GM12878 (cell line): Measurements from ENCODE around the gene CNNM4. TPM values are rescaled to one million over a fixed set of nuclear protein-coding genes. Genes with fewer than 3 reads are reported as not detected.
A peak's percentile ranks its signal among the peaks of the same experiment; 100 is the strongest.

Source experiments
- ELK1 ChIP-seq: IDR thresholded peaks from 2 replicates; pipeline ENCODE4 v1.6.1; 2012; ENCODE audit warnings: low read depth, low read length, improper control_type of control experiment
- ETV6 ChIP-seq, 2 experiments: fragments of 450-650 bp in 1 of 2; IDR thresholded peaks in 1 of 2; conservative IDR thresholded peaks in 1 of 2; 2 replicates each; pipeline ENCODE4 v1.6.1; 2014; ENCODE audit warnings: antibody characterized with exemption in 1 of 2, borderline replicate concordance in 1 of 2, low read depth in 1 of 2, mild to moderate bottlenecking in 1 of 2, moderate library complexity in 1 of 2
- FOXM1 ChIP-seq: IDR thresholded peaks from 2 replicates; pipeline ENCODE4 v1.6.1; 2012; ENCODE audit warnings: low read depth, mild to moderate bottlenecking, inconsistent platforms, low read length, moderate library complexity
- GABPA ChIP-seq: IDR thresholded peaks from 2 replicates; pipeline ENCODE4 v1.6.1; 2014; ENCODE audit warnings: antibody characterized with exemption, low read depth, mild to moderate bottlenecking, inconsistent platforms
- HSF1 ChIP-seq: fragments of 150-350 bp; IDR thresholded peaks from 2 replicates; pipeline ENCODE4 v1.6.1; 2014; ENCODE audit warnings: mild to moderate bottlenecking, low read depth, low read length
- MTA2 ChIP-seq: fragments of 450-650 bp; IDR thresholded peaks from 2 replicates; pipeline ENCODE4 v1.6.1; 2016; ENCODE audit warnings: low read depth, mild to moderate bottlenecking, moderate library complexity
- MTA3 ChIP-seq: IDR thresholded peaks from 2 replicates; pipeline ENCODE4 v1.6.1; 2012; ENCODE audit warnings: low read length, inconsistent platforms, borderline replicate concordance
- MYC ChIP-seq: IDR thresholded peaks from 2 replicates; pipeline ENCODE4 v1.6.1; 2011; ENCODE audit warnings: mild to moderate bottlenecking, low read length, moderate library complexity, inconsistent platforms; ENCODE audit not compliant: insufficient read depth, insufficient replicate concordance, insufficient read length, severe bottlenecking
- NBN ChIP-seq: fragments of 450-650 bp; IDR thresholded peaks from 2 replicates; pipeline ENCODE4 v1.6.1; 2016
- NR2C1 ChIP-seq: fragments of 450-650 bp; IDR thresholded peaks from 2 replicates; pipeline ENCODE4 v1.6.1; 2017; ENCODE audit warnings: antibody characterized with exemption, mild to moderate bottlenecking, moderate library complexity
- PML ChIP-seq: IDR thresholded peaks from 2 replicates; pipeline ENCODE4 v1.6.1; 2012; ENCODE audit warnings: low read length, inconsistent platforms
- RB1 ChIP-seq: fragments of 450-650 bp; formaldehyde crosslinking; IDR thresholded peaks from 2 replicates; pipeline ENCODE4 v1.6.1; 2017; ENCODE audit warnings: mild to moderate bottlenecking, borderline replicate concordance
- SMAD1 ChIP-seq: fragments of 450-650 bp; IDR thresholded peaks from 2 replicates; pipeline ENCODE4 v1.6.1; 2018; ENCODE audit warnings: mild to moderate bottlenecking, low read depth; ENCODE audit not compliant: partially characterized antibody
- SMAD5 ChIP-seq: IDR thresholded peaks from 2 replicates; pipeline ENCODE4 v1.6.1; 2016; ENCODE audit warnings: antibody characterized with exemption, low read depth
- SMC3 ChIP-seq: IDR thresholded peaks from 2 replicates; pipeline ENCODE4 v1.6.1; 2011; ENCODE audit warnings: low read length, improper control_type of control experiment, borderline replicate concordance
- SREBF1 ChIP-seq: IDR thresholded peaks from 2 replicates; pipeline ENCODE4 v1.6.1; 2012; ENCODE audit warnings: mild to moderate bottlenecking, low read length
- SREBF2 ChIP-seq: IDR thresholded peaks from 2 replicates; pipeline ENCODE4 v1.6.1; 2012; ENCODE audit warnings: mild to moderate bottlenecking, low read length
- TBL1XR1 ChIP-seq: IDR thresholded peaks from 2 replicates; pipeline ENCODE4 v1.6.1; 2012; ENCODE audit warnings: low read depth, low read length, improper control_type of control experiment
- TCF7 ChIP-seq: IDR thresholded peaks from 2 replicates; pipeline ENCODE4 v1.6.1; 2014; ENCODE audit warnings: antibody characterized with exemption, borderline replicate concordance
- ZBTB40 ChIP-seq: fragments of 450-650 bp; IDR thresholded peaks from 2 replicates; pipeline ENCODE4 v1.6.1; 2016; ENCODE audit warnings: mild to moderate bottlenecking, moderate library complexity, borderline replicate concordance
- ZNF217 ChIP-seq: fragments of 450-650 bp; IDR thresholded peaks from 2 replicates; pipeline ENCODE4 v1.6.1; 2017; ENCODE audit warnings: antibody characterized with exemption, mild to moderate bottlenecking
- polyA plus RNA-seq, 11 experiments: library from polyadenylated mRNA; depleted of rRNA in 4 of 11; unstranded in 6 of 11; stranded (reverse) in 5 of 11; fragments of >200 nt; fragmentation: Nextera tagmentation in 4 of 11; fragmentation: Illumina TruSeq in 1 of 11; extraction: Ambion mirVana in 4 of 11; extraction: Trizol in 1 of 11; gene quantifications; 1 replicate in 1 of 11; 2 replicates in 10 of 11; pipeline versions ENCODE4 v1.2.1 to v1.2.3, GENCODE V29; 2011 to 2016; ENCODE audit warnings: inconsistent platforms in 2 of 11, missing spikeins in 2 of 11, low read depth in 1 of 11
- total RNA-seq, 4 experiments: library from RNA; depleted of rRNA in 3 of 4; stranded (reverse); fragments of >200 nt in 3 of 4; fragmentation: Illumina TruSeq in 1 of 4; extraction: Trizol in 1 of 4; gene quantifications; 2 replicates each; pipeline versions ENCODE4 v1.2.1 to v1.2.3, GENCODE V29; 2013 to 2021

The CNNM4 gene
- total and polyA plus RNA-seq, 10 of the 15 experiments (the other 5 are each of a cell fraction or from before 2014, with no cell fraction given), result 2.4 to 13.8 (median 8.1) TPM

GRCh38 chr2:96760036-96760985 is at the start of gene CNNM4 (continued):
- no peak for TF ChIP-seq TCF7
- TF ChIP-seq NR2C1, result no peak
- TF ChIP-seq MTA2, result no peak
- TF ChIP-seq SMC3, result no peak
- TF ChIP-seq SREBF2, result no peak
- no peak for TF ChIP-seq SMAD5
- TF ChIP-seq RB1, result no peak
- TF ChIP-seq SREBF1, result no peak
- no peak for TF ChIP-seq ELK1
- TF ChIP-seq ETV6 (conservative IDR thresholded peaks at IDR 0.05 in 1 of 2, IDR thresholded peaks at IDR 0.05 in 1 of 2; ENCODE audit: borderline replicate concordance in 1 of 2, low read depth in 1 of 2), result no peak
- 0 out of 2 replicates have a peak, but pooled peaks have one; percentile 10 for TF ChIP-seq NBN
- TF ChIP-seq ZBTB40, result no peak
- no peak for TF ChIP-seq GABPA
- no peak for TF ChIP-seq HSF1
- 0 out of 2 replicates have a peak, but pooled peaks have one; percentile 33 for TF ChIP-seq PML
- no peak for TF ChIP-seq TBL1XR1
- TF ChIP-seq SMAD1, result no peak
- no peak for TF ChIP-seq FOXM1
- TF ChIP-seq MTA3, result no peak
- TF ChIP-seq ZNF217, result no peak
- no peak for TF ChIP-seq MYC
